ENCODE results near the gene SNF8. TPM values are rescaled to one million over a fixed set of nuclear protein-coding genes. Genes with fewer than 3 reads are reported as not detected.

Gene SNF8
- total RNA-seq, 4 donors from 2014 or later = 36.9 to 107 (median 75.6) TPM

DNA sequence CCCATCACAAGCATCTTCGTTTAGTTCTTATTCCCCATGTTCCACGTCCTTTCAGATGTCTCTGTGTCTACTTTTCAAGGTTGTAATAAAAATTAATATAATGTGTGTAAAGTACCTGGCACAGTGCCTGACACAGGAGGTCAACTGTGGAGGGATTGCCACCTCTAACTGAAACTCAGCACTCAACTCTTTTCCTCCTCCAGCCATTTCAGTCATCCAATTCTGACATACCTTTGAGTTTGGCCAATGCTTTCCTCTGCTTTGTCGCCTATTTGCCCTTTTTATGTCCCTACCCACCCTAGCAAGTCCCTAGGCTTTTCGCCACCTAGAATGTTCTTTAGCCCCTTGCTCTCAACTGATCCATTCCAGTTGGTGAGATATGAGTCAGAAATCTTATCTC, 34.9 kb downstream of the SNF8 start:
- peaks cover 0 to 31% (median 0%) of the 10 kb centered on the region in 3 donors for H3K36me3 ChIP-seq
- no peaks in the 10 kb centered on the region for H3K27me3 ChIP-seq
- no peak for DNase-seq (ENCODE audit: low spot score in 2 of 2)
- TF ChIP-seq, protein P1, sequence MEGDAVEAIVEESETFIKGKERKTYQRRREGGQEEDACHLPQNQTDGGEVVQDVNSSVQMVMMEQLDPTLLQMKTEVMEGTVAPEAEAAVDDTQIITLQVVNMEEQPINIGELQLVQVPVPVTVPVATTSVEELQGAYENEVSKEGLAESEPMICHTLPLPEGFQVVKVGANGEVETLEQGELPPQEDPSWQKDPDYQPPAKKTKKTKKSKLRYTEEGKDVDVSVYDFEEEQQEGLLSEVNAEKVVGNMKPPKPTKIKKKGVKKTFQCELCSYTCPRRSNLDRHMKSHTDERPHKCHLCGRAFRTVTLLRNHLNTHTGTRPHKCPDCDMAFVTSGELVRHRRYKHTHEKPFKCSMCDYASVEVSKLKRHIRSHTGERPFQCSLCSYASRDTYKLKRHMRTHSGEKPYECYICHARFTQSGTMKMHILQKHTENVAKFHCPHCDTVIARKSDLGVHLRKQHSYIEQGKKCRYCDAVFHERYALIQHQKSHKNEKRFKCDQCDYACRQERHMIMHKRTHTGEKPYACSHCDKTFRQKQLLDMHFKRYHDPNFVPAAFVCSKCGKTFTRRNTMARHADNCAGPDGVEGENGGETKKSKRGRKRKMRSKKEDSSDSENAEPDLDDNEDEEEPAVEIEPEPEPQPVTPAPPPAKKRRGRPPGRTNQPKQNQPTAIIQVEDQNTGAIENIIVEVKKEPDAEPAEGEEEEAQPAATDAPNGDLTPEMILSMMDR (IDR thresholded peaks at IDR 0.05) = no peak
- TF ChIP-seq POLR2A (IDR thresholded peaks at IDR 0.05) (no peak), EP300 (IDR thresholded peaks at IDR 0.05) (no peak)
- H3K4me3 ChIP-seq = peak overlapping the region in 3 of 4 donors; percentile 70 to 88 (median 78)
- H3K27ac ChIP-seq = peak overlapping the region in 2 of 4 donors; percentile 83 to 94
- peaks cover 0 to 58% (median 16%) of the 10 kb centered on the region in 4 donors for H3K4me1 ChIP-seq
- H3K9me3 ChIP-seq = no peaks in the 10 kb centered on the region
- WGBS, 2 donors = 56 to 63% methylated on average over 4 of the region's 4 CpGs

- WGBS, 2 donors = 1% methylated on average over 30 to 34 of the region's 36 CpGs
- Histone ChIP-seq H3K4me3 (peak overlapping the region; percentile 57 to 88 (median 74)), H3K27me3 (no peaks in the 10 kb centered on the region), H3K27ac (peak overlapping the region; percentile 63 to 94 (median 87)), H3K4me1 (peaks cover 0 to 56% (median 16%) of the 10 kb centered on the region in 4 donors), H3K9me3 (no peaks in the 10 kb centered on the region), H3K36me3 (peaks cover 0 to 26% (median 0%) of the 10 kb centered on the region in 3 donors)
- DNase-seq (ENCODE audit: low spot score in 2 of 2) = peak; percentile 27 to 49
- TF ChIP-seq, protein P1 (IDR thresholded peaks at IDR 0.05) = no peak
- TF ChIP-seq EP300 (IDR thresholded peaks at IDR 0.05) = no peak
- TF ChIP-seq POLR2A (IDR thresholded peaks at IDR 0.05) = no peak
Measured at GRCh38 chr17:48908853-48909394, 35.7 kb downstream of the SNF8 start.

DNA sequence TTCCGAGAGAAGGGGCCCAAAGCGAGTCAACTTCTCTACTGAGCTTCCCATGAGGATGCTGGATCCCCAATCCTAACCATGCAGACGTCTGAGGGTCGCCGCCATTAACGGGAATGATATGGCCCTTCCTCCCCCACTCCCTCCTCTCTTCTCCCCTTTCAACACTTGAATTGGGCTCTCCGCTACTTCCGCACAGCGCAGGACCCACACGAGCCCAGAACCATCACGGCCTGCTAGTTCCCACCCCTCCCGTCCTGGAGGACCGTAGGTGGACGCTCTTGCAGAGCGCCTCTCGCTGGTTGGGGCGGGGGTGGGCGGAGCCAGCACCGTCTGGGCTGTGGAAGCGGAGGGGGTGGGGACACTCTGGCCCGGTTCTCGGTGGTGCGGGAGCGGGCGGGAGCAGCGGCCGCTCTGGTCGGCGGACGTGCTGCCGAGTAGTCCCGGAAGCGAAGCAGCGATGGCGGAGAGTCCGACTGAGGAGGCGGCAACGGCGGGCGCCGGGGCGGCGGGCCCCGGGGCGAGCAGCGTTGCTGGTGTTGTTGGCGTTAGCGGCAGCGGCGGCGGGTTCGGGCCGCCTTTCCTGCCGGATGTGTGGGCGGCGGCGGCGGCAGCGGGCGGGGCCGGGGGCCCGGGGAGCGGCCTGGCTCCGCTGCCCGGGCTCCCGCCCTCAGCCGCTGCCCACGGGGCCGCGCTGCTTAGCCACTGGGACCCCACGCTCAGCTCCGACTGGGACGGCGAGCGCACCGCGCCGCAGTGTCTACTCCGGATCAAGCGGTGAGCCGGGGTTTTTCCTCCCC, 36.4 kb downstream of the SNF8 start, which contains the start of gene UBE2Z:
UBE2Z (plus strand) TSS at position 361 of the 797 bp plus-strand sequence; CDS start at position 458, 97 bp downstream.
- TF ChIP-seq EP300 (IDR thresholded peaks at IDR 0.05) = peak in 1 of 2 donors; percentile 95
- peak; percentile 71 to 77 for TF ChIP-seq POLR2A (IDR thresholded peaks at IDR 0.05)
- TF ChIP-seq, protein P1 (IDR thresholded peaks at IDR 0.05) = peak in 2 of 5 experiments; percentile 38 to 46
- 1% methylated on average over 19 to 21 of the region's 81 CpGs for WGBS, 2 donors
- no peaks in the 10 kb centered on the region for H3K9me3 ChIP-seq
- peaks cover 0 to 19% (median 0%) of the 10 kb centered on the region in 3 donors for H3K36me3 ChIP-seq
- peak within 1 kb of the TSS; percentile 57 to 88 (median 74) for H3K4me3 ChIP-seq
- H3K27ac ChIP-seq = peak within 1 kb of the TSS; percentile 63 to 94 (median 87)
- peak; percentile 84 to 87 for DNase-seq (ENCODE audit: low spot score in 2 of 2)
- peaks cover 0 to 50% (median 16%) of the 10 kb centered on the region in 4 donors for H3K4me1 ChIP-seq
- no peaks in the 10 kb centered on the region for H3K27me3 ChIP-seq

DNA sequence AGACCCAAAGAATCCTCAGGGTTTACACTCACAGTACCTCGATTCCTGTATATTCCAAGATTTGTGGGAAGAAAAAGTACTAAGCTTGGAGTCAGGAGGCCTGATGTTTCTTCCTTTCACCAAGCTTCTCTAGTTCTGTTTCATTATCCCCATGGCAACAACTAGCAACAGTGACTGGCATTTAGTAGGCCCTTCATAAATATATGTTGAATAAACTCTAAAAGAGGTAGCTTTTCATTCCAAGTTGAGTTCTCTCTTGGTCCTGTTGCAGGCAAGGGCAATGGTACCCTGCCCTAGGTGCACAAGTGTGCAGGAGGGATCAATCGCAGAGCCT, 37.0 kb downstream of the SNF8 start:
- TF ChIP-seq EP300 (IDR thresholded peaks at IDR 0.05) = no peak
- TF ChIP-seq POLR2A (IDR thresholded peaks at IDR 0.05) = no peak
- TF ChIP-seq, protein P1 (IDR thresholded peaks at IDR 0.05) = no peak
- 35 to 38% methylated on average over 2 of the region's 2 CpGs for WGBS, 2 donors

More for the DNA sequence above, 37.0 kb downstream of the SNF8 start:
- H3K4me1 ChIP-seq = peaks cover 0 to 45% (median 16%) of the 10 kb centered on the region in 4 donors
- H3K27ac ChIP-seq = peak overlapping the region; percentile 63 to 94 (median 87)
- H3K36me3 ChIP-seq = peaks cover 0 to 13% (median 0%) of the 10 kb centered on the region in 3 donors
- H3K27me3 ChIP-seq = no peaks in the 10 kb centered on the region
- peak overlapping the region; percentile 57 to 88 (median 74) for H3K4me3 ChIP-seq
- no peaks in the 10 kb centered on the region for H3K9me3 ChIP-seq
- DNase-seq (ENCODE audit: low spot score in 2 of 2) = no peak

All from tibial nerve (tissue), 4 donors.